HG03103 (cell line): ENCODE results near the gene RALY.

Experiments
- ATAC-seq: cut with Tn5 transposase; IDR thresholded peaks from one replicate; pipeline ENCODE4 v1.9.1; 2021; ENCODE audit warnings: low read depth; ENCODE audit not compliant: unreplicated experiment

Gene RALY

GRCh38 chr20:33985830-33986229, 7.9 kb upstream of the RALY start:
- no peak for ATAC-seq

- no peak for ATAC-seq
Observed at GRCh38 chr20:33986560-33987216, 7.0 kb upstream of the RALY start.

GRCh38 chr20:33990075-33990474, 3.6 kb upstream of the RALY start:
- no peak for ATAC-seq

GRCh38 chr20:33991502-33991901, 2.2 kb upstream of the RALY start:
- no peak for ATAC-seq

GRCh38 chr20:33992145-33992922, 1.4 kb upstream of the RALY start:
- ATAC-seq, result no peak

GRCh38 chr20:33992923-33993575, 662 bp upstream of the RALY start:
- peak; percentile 68 for ATAC-seq

GRCh38 chr20:33994222-33994913, 657 bp downstream of the RALY start:
- no peak for ATAC-seq

GRCh38 chr20:33995053-33995831, 1.5 kb downstream of the RALY start:
- ATAC-seq, result no peak

- no peak for ATAC-seq
Observed at GRCh38 chr20:33999025-33999649, 5.4 kb downstream of the RALY start.

GRCh38 chr20:34001378-34001777, 7.7 kb downstream of the RALY start:
- no peak for ATAC-seq

- no peak for ATAC-seq
Observed at GRCh38 chr20:34004227-34004626, 10.5 kb downstream of the RALY start.

- ATAC-seq, result no peak
Observed at GRCh38 chr20:34004790-34005457, 11.2 kb downstream of the RALY start.

- ATAC-seq, result no peak
Observed at GRCh38 chr20:34006619-34007018, 12.9 kb downstream of the RALY start.

GRCh38 chr20:34008477-34008876, 14.8 kb downstream of the RALY start:
- no peak for ATAC-seq

- ATAC-seq, result no peak
Observed at GRCh38 chr20:34010405-34010931, 16.8 kb downstream of the RALY start.

- ATAC-seq, result no peak
Observed at GRCh38 chr20:34011275-34011674, 17.6 kb downstream of the RALY start.

GRCh38 chr20:34012330-34012729, 18.6 kb downstream of the RALY start:
- ATAC-seq, result no peak

- no peak for ATAC-seq
Observed at GRCh38 chr20:34012735-34013134, 19.0 kb downstream of the RALY start.

GRCh38 chr20:34013554-34013953, 19.8 kb downstream of the RALY start:
- ATAC-seq, result no peak
